CD4-positive, alpha-beta T cell (primary cell): Measurements from ENCODE around the gene KCTD14. TPM values are rescaled to one million over a fixed set of nuclear protein-coding genes. Genes with fewer than 3 reads are reported as not detected.
A peak's percentile ranks its signal among the peaks of the same experiment; 100 is the strongest.

Experiments
- ATAC-seq: fragments of 200-7000 bp; cut with Tn5 transposase; one replicate; pipeline ENCODE4 v1.10.0; 2022; ENCODE audit warnings: mild to moderate bottlenecking; ENCODE audit not compliant: poor library complexity
- CTCF ChIA-PET: fragments of 350-600 bp; sonication (Branson Sonifier 250); formaldehyde crosslinking; loops from one replicate; lab custom pipeline; 2021; ENCODE audit warnings: antibody characterized with exemption, inconsistent platforms; lab: Charles Lee
- POLR2A ChIA-PET: fragments of 350-600 bp; sonication (Branson Sonifier 250); formaldehyde crosslinking; loops from one replicate; lab custom pipeline; 2021; ENCODE audit warnings: antibody characterized with exemption, inconsistent platforms; lab: Charles Lee
- DNase-seq, 14 experiments: peaks; one replicate each; pipeline ENCODE4 v3.0.0-alpha.2; 2013 to 2020; ENCODE audit warnings: mixed read lengths in 2 of 14
- H3K27ac ChIP-seq, 2 donors: one replicate each; pipeline versions ENCODE4 v1.5.1 to v1.7.0; 2013; ENCODE audit warnings: low read length in 2 of 2, low read depth in 1 of 2, mild to moderate bottlenecking in 1 of 2
- H3K27me3 ChIP-seq, 2 experiments: 1 replicate in 1 of 2; 2 replicates in 1 of 2; pipeline versions ENCODE4 v1.6.1 to v1.7.0; 2013; ENCODE audit warnings: low read length in 2 of 2, control low read depth in 1 of 2, mild to moderate bottlenecking in 1 of 2, moderate library complexity in 1 of 2; ENCODE audit not compliant: insufficient read depth in 2 of 2, control insufficient read depth in 1 of 2
- H3K36me3 ChIP-seq: one replicate; pipeline ENCODE4 v1.6.1; 2013; ENCODE audit warnings: low read length, control low read depth; ENCODE audit not compliant: insufficient read depth
- H3K4me1 ChIP-seq: one replicate; pipeline ENCODE4 v1.6.1; 2013; ENCODE audit warnings: low read length, control low read depth; ENCODE audit not compliant: insufficient read depth
- H3K4me3 ChIP-seq: one replicate; pipeline ENCODE4 v1.5.1; 2013; ENCODE audit warnings: mild to moderate bottlenecking, low read length, moderate library complexity
- H3K9me3 ChIP-seq, 2 experiments: 1 replicate in 1 of 2; 2 replicates in 1 of 2; pipeline versions ENCODE4 v1.6.1 to v1.7.0; 2013; ENCODE audit warnings: low read length in 2 of 2, mild to moderate bottlenecking in 2 of 2, control low read depth in 1 of 2, moderate library complexity in 1 of 2; ENCODE audit not compliant: control insufficient read depth in 1 of 2, insufficient read depth in 1 of 2
- H3K27ac Mint-ChIP-seq: one replicate; pipeline ENCODE4 v1.8.0; 2020; ENCODE audit warnings: mixed read lengths
- H3K27me3 Mint-ChIP-seq: one replicate; pipeline ENCODE4 v1.8.0; 2021; ENCODE audit warnings: mixed read lengths
- H3K36me3 Mint-ChIP-seq: one replicate; pipeline ENCODE4 v1.8.0; 2021; ENCODE audit warnings: low read depth, mixed read lengths
- H3K4me1 Mint-ChIP-seq: one replicate; pipeline ENCODE4 v1.8.0; 2021; ENCODE audit warnings: low read depth, mixed read lengths
- H3K4me3 Mint-ChIP-seq: one replicate; pipeline ENCODE4 v1.8.0; 2020; ENCODE audit warnings: mild to moderate bottlenecking, mixed read lengths
- H3K9me3 Mint-ChIP-seq: one replicate; pipeline ENCODE4 v1.8.0; 2020; ENCODE audit warnings: mixed read lengths
- intact Hi-C, 2 experiments: fragments of 100-400 bp; cut with DNase I in 1 of 2; cut with micrococcal nuclease in 1 of 2; formaldehyde crosslinking; loops; one replicate each; pipeline versions ENCODE4 v1.15.1 to v1.9.0; 2023 to 2025; cut with DNase I, micrococcal nuclease
- polyA plus RNA-seq, 2 donors: library from polyadenylated mRNA; unstranded; fragments of 120-200 nt; gene quantifications; one replicate each; pipeline ENCODE4 v1.2.1, GENCODE V29; 2013
- total RNA-seq, 174 experiments: library from RNA in 2 of 174; stranded (reverse) in 2 of 174; gene quantifications; one replicate each; pipeline ENCODE4 v1.2.3 and lab custom pipeline; 2021 to 2026
- TF ChIP-seq, protein P1 (sequence below): fragments of 200-600 bp; IDR thresholded peaks from one replicate; pipeline ENCODE4 v1.8.0; 2022; ENCODE audit warnings: antibody characterized with exemption, mild to moderate bottlenecking

KCTD14 gene, protein sequence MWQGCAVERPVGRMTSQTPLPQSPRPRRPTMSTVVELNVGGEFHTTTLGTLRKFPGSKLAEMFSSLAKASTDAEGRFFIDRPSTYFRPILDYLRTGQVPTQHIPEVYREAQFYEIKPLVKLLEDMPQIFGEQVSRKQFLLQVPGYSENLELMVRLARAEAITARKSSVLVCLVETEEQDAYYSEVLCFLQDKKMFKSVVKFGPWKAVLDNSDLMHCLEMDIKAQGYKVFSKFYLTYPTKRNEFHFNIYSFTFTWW
- total RNA-seq (under 1 TPM in 1 of 2 experiments, not detected in 1; 0.34 TPM), total RNA-seq (lab: John Stamatoyannopoulos, UW) (0 to 0.42 (median 0.07) reads per million in 172 experiments)
- polyA plus RNA-seq (2013, experiment 1 of 2) = 0.19 TPM
- 0.20 TPM for polyA plus RNA-seq (2013, experiment 2 of 2)

DNA sequence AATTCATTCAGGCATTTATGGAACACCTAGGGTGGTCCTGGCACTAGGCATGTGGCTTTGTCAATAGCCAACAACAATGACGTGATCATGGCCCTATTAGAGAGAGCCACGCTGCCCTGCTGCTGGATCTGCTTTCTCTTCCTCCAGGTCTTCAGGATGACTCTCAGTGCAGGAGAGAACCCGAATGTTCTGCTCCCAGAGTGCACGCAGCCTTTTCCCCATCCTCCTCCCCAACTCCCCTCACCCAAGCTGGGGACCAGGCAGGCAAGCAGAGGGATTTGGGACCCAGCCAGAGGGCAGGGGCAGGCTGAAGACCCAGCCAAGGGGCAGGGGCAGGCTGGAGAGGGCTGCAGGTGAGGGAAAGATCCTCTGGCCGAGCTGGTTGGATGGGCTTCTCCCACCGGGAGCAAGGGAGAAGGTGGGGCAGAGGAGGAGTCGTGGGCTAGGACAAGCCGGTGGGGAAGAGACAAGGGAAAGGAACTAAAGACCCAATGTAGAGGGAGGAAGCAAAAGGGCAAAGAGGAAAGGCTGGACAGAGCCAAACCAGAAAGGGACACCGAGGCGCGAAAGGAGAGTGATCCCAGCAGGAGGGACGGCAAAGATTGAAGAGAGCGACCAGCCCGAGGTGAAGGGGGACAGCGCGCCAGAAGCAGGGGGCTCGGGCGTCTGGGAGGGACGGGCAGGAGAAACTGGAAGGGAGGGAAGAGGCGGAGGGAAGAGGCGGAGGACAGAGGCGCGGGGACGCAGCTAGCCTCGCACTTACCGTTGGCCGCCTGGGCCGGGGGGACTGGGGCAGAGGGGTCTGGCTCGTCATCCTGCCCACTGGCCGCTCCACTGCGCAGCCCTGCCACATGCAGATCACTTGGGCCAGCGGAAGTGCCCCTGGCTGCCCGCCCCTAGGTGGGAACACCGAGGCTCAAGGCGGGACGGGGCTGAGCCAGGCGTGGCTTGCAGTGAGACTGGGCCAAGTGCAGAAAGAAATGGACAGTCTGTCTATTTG, at the start of gene KCTD14:
Gene KCTD14, minus strand, starts transcription at position 880 of the 1,000 bp plus-strand sequence. Its CDS starts 27 bp downstream, at position 853.
- DNase-seq = no peak
- H3K4me1 ChIP-seq = peaks cover 4% of the 10 kb centered on the region
- Mint-ChIP-seq H3K4me1 (no peaks in the 10 kb centered on the region), H3K4me3 (no peak within 1 kb of the TSS), H3K9me3 (no peaks in the 10 kb centered on the region), H3K36me3 (no peaks in the 10 kb centered on the region), H3K27me3 (peaks cover 27% of the 10 kb centered on the region), H3K27ac (no peak within 1 kb of the TSS)
- peaks cover 0 to 4% of the 10 kb centered on the region in 2 experiments for H3K9me3 ChIP-seq
- no peak for ATAC-seq
- ChIA-PET CTCF (no interaction called here), POLR2A (no interaction called here)
- H3K36me3 ChIP-seq = no peaks in the 10 kb centered on the region
- TF ChIP-seq, protein P1, sequence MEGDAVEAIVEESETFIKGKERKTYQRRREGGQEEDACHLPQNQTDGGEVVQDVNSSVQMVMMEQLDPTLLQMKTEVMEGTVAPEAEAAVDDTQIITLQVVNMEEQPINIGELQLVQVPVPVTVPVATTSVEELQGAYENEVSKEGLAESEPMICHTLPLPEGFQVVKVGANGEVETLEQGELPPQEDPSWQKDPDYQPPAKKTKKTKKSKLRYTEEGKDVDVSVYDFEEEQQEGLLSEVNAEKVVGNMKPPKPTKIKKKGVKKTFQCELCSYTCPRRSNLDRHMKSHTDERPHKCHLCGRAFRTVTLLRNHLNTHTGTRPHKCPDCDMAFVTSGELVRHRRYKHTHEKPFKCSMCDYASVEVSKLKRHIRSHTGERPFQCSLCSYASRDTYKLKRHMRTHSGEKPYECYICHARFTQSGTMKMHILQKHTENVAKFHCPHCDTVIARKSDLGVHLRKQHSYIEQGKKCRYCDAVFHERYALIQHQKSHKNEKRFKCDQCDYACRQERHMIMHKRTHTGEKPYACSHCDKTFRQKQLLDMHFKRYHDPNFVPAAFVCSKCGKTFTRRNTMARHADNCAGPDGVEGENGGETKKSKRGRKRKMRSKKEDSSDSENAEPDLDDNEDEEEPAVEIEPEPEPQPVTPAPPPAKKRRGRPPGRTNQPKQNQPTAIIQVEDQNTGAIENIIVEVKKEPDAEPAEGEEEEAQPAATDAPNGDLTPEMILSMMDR = no peak
- intact Hi-C loops = no loop called here
- no peak within 1 kb of the TSS for H3K27ac ChIP-seq
- H3K27me3 ChIP-seq = peaks cover 10 to 16% of the 10 kb centered on the region in 2 experiments
- no peak within 1 kb of the TSS for H3K4me3 ChIP-seq

DNA sequence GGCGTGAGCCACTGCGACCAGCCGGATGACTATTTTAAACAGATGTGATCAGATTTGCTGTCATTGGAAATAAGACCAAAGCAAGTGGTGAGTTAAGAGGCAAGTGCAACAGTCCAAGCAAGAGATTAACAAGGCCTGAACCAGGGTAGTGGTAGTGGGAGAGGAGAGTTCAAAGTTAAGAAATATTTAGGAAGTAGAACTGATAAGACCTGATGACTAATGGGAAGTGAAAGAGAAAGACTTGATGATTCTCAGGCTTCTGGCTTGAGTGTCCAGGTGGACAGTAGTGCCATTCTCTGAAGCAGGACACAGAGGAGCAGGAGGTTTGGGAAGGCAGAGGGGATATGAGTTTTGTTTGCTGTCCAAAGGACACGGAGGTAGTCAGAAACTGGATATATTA, 49.4 kb upstream of the KCTD14 start:
- TF ChIP-seq, protein P1 = no peak
- ATAC-seq = no peak
- Histone ChIP-seq H3K4me1 (peaks cover 17% of the 10 kb centered on the region), H3K27me3 (no peaks in the 10 kb centered on the region), H3K4me3 (no peak overlapping the region), H3K36me3 (peaks cover 40% of the 10 kb centered on the region), H3K9me3 (no peaks in the 10 kb centered on the region), H3K27ac (no peak overlapping the region)
- peaks cover 69% of the 10 kb centered on the region for H3K36me3 Mint-ChIP-seq
- intact Hi-C loops = no loop called here
- no peak for DNase-seq
- no peak overlapping the region for H3K4me3 Mint-ChIP-seq
- H3K27ac Mint-ChIP-seq = no peak overlapping the region
- peaks cover 28% of the 10 kb centered on the region for H3K4me1 Mint-ChIP-seq
- H3K27me3 Mint-ChIP-seq = no peaks in the 10 kb centered on the region
- POLR2A ChIA-PET = no interaction called here
- CTCF ChIA-PET = no interaction called here
- H3K9me3 Mint-ChIP-seq = no peaks in the 10 kb centered on the region

DNA sequence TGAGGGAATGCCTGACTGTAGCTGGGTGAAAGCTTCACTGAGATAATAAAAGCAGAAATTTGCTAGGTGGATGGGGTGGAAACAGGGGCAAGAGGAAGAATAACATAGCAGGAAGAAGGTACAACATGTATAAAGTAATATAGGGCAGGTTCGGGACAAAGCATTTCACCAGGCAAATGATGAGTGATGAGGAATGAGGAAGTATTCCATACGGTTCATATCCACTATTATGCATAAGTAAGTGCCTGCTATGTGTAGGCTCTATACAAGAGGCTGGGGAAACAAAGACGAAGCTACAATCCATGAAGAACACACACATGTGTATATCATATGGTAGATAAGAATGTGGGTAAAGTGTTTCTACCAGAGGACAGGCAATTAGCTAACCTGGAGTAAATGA, 48.6 kb upstream of the KCTD14 start:
- Histone ChIP-seq H3K9me3 (no peaks in the 10 kb centered on the region), H3K4me3 (no peak overlapping the region), H3K36me3 (peaks cover 40% of the 10 kb centered on the region), H3K27ac (no peak overlapping the region), H3K27me3 (no peaks in the 10 kb centered on the region), H3K4me1 (peaks cover 10% of the 10 kb centered on the region)
- Mint-ChIP-seq H3K4me1 (peaks cover 23% of the 10 kb centered on the region), H3K9me3 (no peaks in the 10 kb centered on the region), H3K27ac (peak overlapping the region; percentile 9), H3K4me3 (no peak overlapping the region), H3K36me3 (peaks cover 70% of the 10 kb centered on the region), H3K27me3 (no peaks in the 10 kb centered on the region)
- ChIA-PET POLR2A (no interaction called here), CTCF (no interaction called here)
- intact Hi-C loops = no loop called here
- no peak for DNase-seq
- TF ChIP-seq, protein P1 = no peak
- ATAC-seq = no peak
